NCI-H2196 (cell line): ENCODE results near the gene RENBP.

Experiments
- DNase-seq: peaks from one replicate; lab custom pipeline; 2025; ENCODE audit not compliant: unreplicated experiment; lab: John Stamatoyannopoulos, UW

RENBP gene

DNA sequence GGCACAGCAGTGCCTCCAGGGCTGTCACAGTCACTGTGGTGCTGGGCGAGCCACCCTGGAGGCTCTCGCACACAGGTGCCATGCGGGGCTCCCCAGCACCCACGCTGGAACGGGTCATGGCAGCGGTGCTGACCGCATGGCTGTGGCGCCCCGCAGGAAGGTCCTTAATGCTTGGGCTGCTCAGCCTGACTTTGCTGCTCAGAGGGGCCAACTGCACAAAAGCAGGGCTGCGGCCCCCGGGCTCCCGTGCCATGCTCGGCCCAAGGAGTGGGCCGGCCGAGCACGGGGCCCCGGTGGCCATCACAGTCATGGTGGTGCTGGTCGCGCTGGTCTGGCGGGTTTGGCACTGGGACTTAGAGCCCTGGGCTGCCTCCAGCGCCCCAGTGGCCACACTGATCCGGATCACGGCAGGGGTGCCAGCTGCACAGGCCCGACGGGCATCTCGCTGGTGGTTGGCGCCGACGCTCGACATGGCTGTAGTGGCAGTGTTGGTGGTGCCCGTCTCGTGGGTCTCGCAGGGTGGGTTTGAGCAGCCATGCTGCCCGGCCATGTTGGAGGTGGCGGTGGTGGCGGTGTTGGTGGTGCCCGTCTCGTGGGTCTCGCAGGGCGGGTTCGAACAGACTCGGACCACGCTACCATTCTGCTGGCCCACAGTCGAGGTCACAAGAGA lies 10.2 kb upstream of the RENBP start:
- DNase-seq: no peak

DNA sequence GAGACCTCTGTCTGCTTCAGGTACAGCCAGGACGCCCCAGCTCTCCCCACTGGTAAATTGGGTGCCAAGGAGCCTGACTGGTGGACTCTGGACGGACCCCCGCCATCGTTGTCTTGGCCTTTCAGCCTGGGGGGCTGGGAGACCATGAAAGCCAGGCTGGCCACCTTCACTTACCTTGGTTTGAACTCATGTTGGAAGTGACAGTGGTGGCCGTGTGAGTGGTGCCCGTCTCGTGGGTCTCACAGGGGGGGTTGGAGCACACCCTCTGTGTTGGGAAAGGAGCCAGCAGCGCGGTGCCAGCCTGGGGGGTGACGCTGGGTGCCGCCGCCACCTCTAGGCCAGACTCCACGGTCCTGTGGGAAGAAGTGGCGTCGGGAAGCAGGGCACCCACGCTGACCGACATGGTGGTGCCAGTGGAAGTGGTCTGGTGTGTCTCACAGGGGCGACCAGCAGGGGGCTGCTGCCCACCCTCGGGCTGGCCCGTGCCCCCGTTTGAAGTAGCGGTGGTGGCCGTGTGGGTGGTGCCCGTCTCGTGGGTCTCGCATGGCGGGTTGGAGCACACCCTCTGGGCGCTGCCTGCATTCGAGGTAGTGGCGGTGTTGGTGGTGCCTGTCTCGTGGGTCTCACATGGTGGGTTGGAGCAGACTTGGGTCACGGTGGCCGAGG lies 9.6 kb upstream of the RENBP start:
- no peak for DNase-seq

DNA sequence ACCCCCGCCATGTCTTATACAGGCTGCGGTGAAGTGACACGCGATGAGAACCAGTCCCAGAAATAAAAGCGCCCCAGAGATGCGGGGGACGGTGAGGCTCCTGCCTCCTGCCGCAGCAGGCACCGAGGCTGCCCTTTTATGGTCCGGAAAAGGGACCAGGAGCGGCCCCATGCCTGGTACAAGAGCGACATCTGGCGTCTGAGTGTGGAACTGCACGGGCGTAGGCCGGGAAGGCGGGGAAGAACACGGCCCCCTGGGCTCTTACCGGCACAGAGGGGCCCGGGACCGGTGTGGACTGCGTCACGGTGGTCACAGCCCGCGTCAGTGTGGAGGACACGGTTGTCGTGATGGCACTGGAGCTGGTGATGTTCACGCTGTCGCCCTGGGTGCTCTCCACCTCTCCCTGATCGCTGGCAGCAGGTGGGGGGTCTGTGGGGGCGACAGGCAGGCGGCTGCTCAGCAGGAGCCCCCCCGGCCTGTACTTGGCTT lies 8.9 kb upstream of the RENBP start:
- peak; percentile 66 for DNase-seq

DNA sequence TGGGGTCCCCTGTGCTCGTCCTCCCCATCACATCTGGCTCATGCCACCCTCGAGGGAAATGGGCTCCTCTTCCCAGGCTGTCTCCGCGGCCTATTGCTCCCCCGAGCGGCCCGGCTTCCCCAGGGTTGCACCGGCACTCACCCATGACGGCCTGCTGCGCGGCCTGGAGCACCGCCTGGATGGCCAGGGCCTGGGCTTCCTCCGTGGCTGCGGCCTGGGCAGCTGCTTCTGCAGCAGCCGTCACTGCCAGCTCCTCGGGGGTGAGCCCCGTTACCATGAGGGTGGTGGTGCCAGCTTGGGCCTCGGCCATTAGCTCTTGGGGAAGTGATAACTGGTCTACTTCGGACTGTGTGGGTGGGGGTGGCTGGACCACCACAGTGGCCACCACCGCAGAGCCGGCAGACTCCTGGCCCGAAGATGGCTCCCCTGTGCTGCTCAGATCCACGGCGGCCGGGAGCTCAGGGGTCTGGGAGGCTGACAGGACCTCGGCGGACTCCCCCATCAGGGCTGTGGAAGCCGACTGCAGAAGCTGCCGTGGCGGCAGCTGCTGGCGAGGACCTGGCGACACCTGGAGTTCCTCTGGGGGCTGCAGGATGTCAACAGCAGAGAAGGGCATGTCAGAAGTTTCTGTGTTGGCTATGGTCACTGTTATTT lies 8.1 kb upstream of the RENBP start:
- DNase-seq: no peak

DNA sequence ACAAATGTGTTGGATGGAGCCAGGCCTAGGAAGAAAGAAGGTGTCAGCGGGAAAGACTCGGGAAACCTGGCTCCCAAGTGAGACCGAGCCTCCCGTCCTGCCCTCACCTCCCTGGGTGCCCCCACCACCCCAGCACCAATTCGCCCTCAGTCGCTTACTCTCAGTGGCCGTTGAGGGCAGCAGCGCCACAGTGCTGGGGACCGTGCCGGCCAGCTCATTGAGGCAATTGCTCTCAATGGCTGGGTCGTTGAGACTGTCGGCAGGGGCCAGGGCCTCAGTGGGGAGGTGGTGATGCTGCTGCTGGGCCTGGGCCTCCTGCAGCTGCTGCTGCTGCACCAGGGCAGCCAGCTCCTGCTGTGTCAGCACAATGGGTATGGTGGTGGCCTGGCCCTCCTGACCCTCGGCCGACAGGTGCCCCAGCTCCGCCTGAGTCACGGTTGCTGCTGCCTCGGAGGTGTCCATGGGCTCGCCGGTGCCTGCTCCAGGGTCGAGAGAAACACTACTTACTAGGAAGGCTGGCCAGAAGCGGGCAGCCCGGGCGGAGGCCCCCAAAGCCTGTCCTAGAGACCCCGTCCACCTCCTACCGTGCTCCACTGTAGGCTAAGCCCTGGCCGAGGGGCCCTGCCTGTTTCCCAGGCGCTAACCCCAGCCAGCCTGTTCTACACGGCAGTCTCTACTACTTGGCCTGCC lies 7.4 kb upstream of the RENBP start:
- DNase-seq: no peak

DNA sequence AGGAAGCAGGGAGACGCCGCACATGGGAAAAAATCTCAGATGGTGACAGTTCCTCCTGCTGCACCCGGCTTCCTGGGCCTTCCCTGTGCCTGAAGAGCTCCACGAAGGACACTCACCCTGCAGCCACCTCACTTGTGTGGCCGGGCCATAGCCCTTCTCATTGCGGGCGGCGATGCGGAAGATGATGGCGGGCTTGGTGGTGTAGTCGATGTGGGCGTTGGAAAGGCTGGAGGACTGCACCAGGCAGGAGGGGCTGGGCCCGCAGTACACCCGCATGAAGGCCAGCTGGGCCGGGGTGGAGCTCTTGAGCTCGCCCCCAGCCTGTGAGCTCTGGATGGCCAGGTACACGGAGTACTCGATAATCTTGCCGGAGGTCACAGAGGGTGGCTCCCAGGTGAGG lies 5.7 kb upstream of the RENBP start:
- no peak for DNase-seq

DNA sequence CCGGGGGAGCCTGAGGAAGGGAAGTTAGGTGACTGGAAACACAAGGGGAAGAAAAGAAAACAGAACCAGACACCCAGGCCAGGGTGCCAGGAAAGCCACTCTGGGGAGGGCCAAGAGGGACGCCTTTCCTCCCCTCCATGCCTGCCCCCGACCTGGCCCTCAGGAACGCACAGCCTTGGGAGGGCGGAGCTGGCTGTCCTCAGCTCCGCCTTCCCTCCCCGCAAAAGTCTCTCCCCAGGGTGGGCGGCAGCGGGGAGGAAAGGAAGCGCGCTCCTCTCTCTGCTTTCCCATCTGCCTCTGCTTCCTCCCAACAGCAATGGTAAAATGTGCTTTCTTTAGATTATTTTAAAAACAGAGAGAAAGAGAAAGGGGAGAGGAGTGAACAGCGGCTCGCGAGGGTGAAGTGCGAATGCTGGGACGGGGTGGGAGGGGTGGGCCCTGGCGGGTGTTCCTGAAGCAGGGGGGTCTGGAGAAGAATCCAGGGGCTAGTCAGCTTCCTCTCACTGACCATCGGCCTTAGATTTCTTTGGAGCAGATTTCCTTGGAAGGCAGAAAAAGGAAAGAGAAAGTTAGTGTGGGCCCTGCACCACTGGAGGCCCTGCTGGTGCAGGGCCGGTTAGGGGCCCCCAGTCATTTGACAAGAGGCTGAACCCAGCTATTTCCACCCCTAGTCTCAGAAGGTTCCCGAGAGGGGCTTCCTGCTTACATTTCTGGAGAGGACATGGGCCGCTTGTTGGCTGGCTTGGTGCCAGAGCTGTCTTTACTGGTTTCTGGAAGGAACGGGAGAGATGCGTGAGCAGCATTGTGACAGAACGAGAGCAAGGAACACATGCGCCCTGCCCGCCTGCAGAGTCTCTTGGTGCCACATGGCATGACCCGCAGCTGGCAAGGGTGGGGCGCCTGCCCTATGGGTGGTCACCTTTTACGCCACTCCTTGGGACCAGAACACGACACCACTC lies 4.7 kb upstream of the RENBP start:
- DNase-seq: no peak

DNA sequence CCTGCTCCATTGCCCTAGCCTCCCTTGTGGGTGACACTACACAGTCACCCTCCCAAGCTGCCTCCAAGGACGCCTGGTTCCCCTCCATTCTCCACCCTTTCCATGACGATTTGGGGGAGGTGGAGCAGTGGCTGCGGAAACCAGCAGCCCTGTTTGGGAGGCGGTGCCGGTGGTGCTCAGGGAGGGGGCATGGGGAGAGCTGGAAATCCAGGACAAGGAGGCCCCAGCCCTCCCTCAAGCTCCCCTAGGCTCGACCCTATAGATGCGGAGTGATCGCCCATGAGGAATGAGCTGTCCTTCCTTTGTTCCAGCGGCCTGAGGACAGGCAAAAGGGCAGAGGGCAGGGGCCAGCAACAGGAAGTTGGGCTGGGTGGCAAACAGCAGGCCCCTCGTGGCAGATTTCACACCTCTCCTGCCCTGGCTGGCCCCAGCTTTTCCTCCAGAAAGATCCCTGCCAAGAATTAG lies 3.6 kb upstream of the RENBP start:
- no peak for DNase-seq

DNA sequence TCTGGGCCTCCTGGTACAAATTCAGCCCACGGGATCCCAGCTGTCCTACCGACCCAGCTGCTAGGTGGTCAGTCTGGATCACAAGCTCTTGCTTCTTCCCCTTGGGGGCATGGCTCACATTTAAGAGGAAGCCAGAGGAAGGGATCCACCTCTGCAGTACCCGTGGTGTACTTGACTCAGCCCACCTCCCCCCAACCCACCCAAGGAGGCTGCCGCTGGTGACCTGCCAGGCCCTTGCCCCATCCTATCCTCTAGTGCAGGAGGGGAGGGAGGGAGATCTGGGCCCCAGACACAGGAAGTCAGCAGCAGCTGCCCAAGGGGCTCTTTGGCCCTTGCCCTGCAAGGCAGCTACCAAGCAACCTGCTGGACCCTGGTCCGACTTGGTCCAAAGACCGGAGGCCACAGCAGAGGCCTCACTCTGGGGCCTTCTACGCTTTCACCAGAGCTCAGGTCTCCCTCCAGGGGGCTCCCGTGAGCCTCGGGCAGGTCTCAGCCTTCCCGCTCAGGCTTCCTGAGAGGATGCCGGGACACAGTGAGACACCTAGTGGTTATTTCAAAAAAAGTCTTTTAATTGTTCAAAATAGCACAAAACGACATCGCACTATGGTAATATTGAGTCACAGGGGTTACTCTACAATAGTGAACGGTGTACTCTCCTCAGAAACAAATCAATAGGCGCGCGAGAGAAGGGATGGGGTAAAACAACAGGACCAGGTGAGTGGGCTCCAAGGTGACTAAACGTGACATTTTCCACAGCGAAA lies 2.7 kb upstream of the RENBP start:
- peak; percentile 67 for DNase-seq

DNA sequence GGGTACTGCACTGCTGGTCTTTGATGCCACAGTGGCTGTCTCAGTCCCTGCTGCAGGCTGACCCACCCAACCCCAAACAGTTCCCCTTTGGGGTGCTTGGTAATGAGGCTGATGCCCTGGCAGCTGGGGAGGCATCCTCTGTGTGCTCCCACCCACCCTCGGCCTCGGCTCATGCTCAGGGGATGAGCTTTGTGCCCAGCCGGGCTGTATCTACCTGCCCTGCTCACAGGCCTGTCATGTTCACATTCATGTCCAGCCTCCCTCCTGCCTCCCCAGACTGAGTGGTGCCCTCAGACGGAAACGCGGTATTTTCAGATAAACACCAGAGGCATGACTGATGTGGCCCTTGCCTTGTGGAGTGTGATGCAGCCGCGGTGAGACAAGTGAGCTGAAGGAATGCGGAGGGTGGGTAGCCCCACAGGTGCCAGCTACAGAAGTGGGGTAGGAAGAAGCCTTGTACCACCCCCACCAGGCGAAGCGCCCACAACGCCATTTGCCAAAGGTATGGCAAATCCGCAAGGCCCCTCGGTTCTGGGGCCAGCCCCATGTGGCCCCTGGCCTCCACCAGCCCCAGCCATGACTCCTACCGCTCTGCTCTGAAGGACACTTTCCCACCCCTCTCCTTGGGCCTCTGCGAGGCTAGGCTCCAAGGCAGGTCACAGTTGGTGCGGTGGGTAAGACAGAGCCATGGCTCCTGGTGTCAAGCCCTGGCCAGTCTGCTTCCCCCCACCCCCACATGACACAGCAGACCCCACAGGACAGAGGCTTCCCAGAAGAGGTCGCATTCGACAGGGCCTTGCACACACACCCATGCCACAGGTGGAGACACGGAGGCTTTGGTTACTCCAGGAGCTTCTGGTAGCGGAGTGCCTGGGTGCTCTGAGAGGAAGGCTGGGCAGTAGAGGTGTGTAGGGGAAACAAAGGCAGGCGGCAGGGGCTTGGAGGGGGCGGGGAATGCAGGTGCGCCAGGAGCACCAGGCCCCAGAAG lies 1.8 kb upstream of the RENBP start:
- no peak for DNase-seq

DNA sequence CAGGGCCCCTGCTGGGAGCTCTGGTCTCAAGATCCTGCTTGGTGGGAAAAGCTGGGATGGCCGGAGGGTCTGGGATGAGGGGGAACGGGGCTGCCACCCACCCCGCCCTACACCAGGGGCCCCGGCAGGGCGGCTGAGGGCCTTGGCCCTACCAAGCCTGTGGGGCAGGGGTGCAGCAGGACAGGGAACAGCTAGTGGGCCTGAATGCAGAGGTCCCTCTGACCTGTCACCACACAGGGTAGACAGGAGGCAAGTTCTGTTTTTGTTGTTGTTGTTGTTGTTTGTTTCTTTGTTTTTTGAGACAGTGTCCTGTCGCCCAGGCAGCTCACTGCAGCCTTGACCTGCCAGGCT lies 332 bp upstream of the RENBP start:
- DNase-seq: no peak

DNA sequence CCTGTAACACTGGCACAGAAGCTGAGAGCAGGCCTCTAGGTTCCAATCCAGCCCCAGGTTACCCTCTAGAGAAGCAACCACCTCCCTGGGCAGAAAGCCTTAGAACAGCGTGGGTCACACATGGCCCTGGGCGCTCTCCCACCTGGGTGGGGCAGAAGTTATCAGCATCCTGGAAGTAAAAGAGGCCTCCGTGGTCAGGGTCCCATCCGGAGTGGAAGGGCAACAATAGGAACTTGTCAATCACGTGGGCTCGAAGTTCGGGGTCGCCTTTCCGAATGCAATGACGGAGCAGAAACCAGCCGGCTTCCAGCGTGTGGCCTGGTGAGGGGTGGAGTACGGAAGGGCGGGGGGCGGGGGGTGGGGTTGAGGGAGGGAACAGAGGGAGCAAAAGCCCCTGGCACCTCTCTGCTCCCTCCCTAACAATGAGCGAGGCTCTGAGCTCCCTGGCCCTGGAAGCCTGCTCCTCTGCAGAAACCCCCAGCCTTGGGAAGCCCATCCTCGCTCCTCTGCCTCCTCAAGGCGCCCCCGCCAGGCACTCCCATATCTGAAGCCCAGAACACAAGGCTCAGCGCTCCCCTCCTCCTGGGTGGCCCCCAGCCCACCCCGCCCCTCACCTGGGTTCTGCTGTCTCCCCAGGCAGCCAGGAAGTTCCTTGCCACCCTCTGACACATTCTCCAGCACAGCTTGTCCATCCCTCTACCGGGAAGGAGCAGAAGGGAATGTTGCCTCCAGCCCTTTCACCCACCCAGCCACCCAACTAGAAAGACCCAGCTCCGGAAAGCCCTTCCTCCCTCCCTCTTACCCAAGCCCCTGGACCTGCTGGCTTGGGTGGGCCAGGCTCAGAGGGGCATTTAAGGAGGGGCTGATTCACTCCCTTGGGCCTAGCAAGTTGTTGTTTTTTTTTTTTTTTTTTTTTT lies 2.8 kb downstream of the RENBP start:
- DNase-seq: no peak

DNA sequence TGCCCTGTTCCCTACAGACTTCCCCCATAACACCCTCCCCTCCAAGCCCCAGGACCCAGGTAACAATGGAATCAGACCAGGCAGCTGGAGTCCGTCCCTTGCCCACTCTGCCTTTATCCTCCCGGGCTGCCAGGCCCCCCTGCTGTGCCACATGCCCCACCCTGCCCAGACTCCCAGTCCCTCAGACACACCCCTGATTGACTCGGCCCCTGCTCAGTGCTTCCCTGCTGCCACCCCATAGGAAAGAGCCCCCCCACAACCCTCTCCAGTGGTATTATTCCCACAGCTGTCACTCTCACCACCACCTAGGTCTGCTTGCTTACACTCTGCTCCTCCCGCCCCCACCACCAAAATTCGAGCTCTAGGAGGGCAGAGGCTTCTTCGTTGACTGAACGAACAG lies 4.9 kb downstream of the RENBP start:
- no peak for DNase-seq

DNA sequence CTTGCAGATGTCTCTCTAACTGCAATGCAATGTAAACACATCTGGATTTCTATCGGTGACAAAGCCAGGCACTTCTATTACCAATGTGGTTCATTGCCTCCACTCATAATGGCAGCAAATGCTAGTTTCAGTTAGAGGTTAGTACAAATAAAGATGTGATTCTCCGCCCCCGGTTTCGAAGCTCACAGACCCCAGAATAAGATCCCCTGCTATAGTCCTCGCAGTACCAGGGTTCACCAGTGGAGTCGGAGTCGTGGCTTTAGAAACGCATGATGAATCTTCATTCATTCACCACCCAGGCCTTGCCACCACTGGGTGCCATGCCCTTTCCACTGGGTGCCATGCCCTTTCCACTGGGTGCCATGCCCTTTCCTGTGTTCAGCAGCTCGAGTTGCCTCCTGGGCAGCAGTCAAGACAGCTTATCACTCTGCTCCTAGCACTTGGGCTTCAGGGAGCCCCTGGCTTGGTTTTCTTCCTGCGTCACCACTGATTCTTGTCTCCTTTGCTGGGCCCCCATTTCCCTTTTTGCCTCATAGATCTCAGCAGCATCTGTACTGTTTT lies 6.1 kb downstream of the RENBP start:
- DNase-seq: no peak

DNA sequence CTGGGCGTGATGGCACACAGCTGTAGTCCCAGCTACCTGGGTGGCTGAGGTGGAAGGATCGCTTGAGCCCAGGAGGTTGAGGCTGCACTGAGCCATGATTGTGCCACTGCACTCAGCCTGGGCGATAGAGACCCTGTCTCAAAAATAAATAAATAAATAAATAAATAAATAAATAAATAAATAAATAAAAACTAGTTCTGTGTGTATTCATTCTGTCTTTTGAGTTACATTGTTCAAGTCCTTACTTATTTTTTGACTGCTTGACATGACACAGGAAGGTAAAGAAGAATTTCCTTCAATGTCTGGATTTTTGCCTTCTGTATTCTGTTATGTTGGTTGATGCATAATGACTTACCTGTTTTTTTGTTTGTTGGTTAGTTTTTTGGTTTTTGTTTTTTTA lies 7.4 kb downstream of the RENBP start:
- no peak for DNase-seq

DNA sequence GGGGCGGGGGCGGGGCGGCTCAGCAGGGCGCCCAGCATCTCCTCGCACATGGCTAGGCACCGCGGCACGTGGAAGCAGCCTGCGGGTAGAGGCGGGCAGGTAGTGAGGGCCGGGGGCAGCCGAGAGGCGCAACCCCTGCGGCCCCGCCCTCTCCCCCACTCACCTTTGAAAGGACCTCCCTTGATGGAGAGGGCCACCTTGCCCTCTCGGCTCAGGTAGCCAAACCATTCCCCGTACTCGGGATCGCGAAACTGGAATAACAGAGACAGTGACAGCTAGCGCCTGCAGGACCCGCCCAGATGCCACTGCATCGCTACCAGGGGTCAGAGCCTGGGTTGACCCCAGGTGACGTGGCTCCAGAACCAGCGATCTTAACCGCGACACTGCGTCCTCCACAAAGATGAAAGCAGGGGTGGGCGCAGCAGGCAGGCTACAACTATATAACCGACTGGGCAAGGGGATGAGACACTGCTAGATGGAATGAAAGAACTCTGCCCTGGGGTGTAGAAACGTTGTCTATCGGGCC lies 9.1 kb downstream of the RENBP start:
- DNase-seq: no peak

DNA sequence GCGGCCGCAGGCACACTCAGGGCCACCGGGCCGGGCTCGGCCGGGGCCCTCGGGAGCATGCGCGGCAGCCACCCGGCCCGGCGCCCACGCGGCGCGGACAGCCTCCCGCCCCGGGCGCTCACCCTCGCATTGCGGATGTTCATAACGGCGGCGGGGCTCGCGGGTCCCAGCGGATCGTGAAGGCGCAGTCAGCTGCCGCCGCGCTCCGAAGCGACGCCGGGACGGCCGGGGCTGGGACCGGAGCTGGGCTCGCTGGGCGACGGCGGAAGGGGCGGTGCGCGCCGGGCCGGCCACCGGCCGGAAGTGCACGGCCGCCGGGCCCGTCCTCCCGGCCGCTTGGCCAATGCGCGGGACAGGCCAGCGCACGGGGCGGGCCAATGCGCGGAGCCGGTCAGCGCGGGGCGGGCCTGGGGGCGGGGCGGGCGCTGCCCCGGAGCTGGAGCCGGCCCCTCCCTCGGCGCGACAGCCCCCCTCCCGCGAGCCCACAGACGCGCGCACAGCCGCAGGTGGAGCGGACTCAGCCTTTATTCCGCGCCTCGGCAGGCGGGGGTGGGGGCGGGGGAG lies 9.6 kb downstream of the RENBP start, which contains the start of gene NAA10:
NAA10 (minus strand) TSS at position 276 of the 564 bp plus-strand sequence; CDS start at position 143, 133 bp downstream.
- peak; percentile 78 for DNase-seq
